ENCODE measurements around the gene WIPF3.

WIPF3 gene

GRCh38 chr7:29859524-29860185 is 53.3 kb downstream of the WIPF3 start:
- H3K4me3 ChIP-seq (ENCODE audit: low read depth, low read length), result no peak overlapping the region
- 0 out of 2 replicates have a peak, but pooled peaks cover 3% of the 10 kb centered on the region for H3K27me3 ChIP-seq
- H3K4me1 ChIP-seq, result no peaks in the 10 kb centered on the region
- no peak for DNase-seq
- H3K9me3 ChIP-seq, result no peaks in the 10 kb centered on the region
- H3K36me3 ChIP-seq, result no peaks in the 10 kb centered on the region
- TF ChIP-seq, protein P1, sequence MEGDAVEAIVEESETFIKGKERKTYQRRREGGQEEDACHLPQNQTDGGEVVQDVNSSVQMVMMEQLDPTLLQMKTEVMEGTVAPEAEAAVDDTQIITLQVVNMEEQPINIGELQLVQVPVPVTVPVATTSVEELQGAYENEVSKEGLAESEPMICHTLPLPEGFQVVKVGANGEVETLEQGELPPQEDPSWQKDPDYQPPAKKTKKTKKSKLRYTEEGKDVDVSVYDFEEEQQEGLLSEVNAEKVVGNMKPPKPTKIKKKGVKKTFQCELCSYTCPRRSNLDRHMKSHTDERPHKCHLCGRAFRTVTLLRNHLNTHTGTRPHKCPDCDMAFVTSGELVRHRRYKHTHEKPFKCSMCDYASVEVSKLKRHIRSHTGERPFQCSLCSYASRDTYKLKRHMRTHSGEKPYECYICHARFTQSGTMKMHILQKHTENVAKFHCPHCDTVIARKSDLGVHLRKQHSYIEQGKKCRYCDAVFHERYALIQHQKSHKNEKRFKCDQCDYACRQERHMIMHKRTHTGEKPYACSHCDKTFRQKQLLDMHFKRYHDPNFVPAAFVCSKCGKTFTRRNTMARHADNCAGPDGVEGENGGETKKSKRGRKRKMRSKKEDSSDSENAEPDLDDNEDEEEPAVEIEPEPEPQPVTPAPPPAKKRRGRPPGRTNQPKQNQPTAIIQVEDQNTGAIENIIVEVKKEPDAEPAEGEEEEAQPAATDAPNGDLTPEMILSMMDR (IDR thresholded peaks at IDR 0.05; ENCODE audit: low read depth, low read length), result no peak

GRCh38 chr7:29860186-29860585 is 53.9 kb downstream of the WIPF3 start:
- TF ChIP-seq, protein P1 (IDR thresholded peaks at IDR 0.05; ENCODE audit: low read depth, low read length), result no peak
- 0 out of 2 replicates have a peak, but pooled peaks cover 3% of the 10 kb centered on the region for H3K27me3 ChIP-seq
- no peak overlapping the region for H3K4me3 ChIP-seq (ENCODE audit: low read depth, low read length)
- no peaks in the 10 kb centered on the region for H3K4me1 ChIP-seq
- no peak for DNase-seq
- no peaks in the 10 kb centered on the region for H3K9me3 ChIP-seq
- no peaks in the 10 kb centered on the region for H3K36me3 ChIP-seq

GRCh38 chr7:29861884-29862283 is 55.6 kb downstream of the WIPF3 start:
- no peak for DNase-seq
- Histone ChIP-seq H3K36me3 (no peaks in the 10 kb centered on the region), H3K4me1 (no peaks in the 10 kb centered on the region)

DNA sequence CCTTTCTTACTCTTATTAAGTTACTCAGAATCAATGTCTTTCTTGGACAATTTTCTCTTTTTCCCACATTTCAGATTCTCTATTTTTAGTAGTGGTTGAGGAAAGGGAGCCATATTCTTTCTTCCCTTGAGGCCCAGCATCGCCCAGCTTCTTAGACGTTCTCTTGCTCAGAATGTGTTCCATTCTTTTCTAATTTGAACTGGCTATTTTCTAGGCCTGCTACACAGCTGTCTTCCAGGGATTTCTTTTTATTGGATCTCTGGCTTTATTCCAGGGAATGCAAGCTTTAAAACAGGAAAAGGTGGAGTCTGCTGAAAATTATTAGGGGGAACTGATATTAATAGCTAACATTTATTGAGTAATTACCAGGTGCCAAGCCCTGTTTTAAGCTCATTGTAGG is 58.3 kb downstream of the WIPF3 start:
- Histone ChIP-seq H3K4me3 (ENCODE audit: low read depth, low read length) (no peak overlapping the region), H3K36me3 (no peaks in the 10 kb centered on the region), H3K9me3 (no peaks in the 10 kb centered on the region), H3K4me1 (no peaks in the 10 kb centered on the region), H3K27me3 (no peaks in the 10 kb centered on the region)
- no peak for DNase-seq
- TF ChIP-seq, protein P1 (IDR thresholded peaks at IDR 0.05; ENCODE audit: low read depth, low read length), result no peak

More at GRCh38 chr7:29861884-29862283, 55.6 kb downstream of the WIPF3 start:
- H3K9me3 ChIP-seq, result no peaks in the 10 kb centered on the region
- no peak overlapping the region for H3K4me3 ChIP-seq (ENCODE audit: low read depth, low read length)
- 0 out of 2 replicates have a peak, but pooled peaks cover 2% of the 10 kb centered on the region for H3K27me3 ChIP-seq
- TF ChIP-seq, protein P1 (IDR thresholded peaks at IDR 0.05; ENCODE audit: low read depth, low read length), result no peak

GRCh38 chr7:29865526-29865925 is 59.2 kb downstream of the WIPF3 start:
- H3K36me3 ChIP-seq, result no peaks in the 10 kb centered on the region
- no peaks in the 10 kb centered on the region for H3K27me3 ChIP-seq
- H3K4me3 ChIP-seq (ENCODE audit: low read depth, low read length), result no peak overlapping the region
- H3K4me1 ChIP-seq, result no peaks in the 10 kb centered on the region
- DNase-seq, result no peak
- no peaks in the 10 kb centered on the region for H3K9me3 ChIP-seq
- TF ChIP-seq, protein P1 (IDR thresholded peaks at IDR 0.05; ENCODE audit: low read depth, low read length), result no peak

DNA sequence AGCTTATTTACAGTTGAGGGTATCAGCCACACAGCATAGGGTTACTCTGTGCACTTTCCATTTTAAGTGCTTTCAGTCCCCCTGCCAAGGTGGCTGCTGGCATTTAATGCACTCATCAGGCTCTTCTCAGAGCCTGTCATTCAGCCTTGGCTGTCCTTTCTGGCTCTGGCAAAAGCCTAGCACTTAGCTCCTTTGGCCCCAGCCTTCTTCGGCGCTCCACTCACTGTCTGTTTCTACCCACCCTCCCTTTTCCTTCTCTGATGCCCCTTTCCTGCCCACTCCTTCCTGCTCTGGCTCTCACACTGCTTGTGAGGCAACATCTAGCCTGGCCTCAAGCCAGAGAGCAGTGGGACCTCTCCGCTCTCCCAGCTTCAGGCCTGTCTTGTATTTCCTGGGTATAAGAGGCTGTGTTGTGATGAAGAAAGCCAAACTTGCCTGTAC is 60.2 kb downstream of the WIPF3 start:
- Histone ChIP-seq H3K4me1 (no peaks in the 10 kb centered on the region), H3K27me3 (0 out of 2 replicates have a peak, but pooled peaks cover 3% of the 10 kb centered on the region), H3K4me3 (ENCODE audit: low read depth, low read length) (no peak overlapping the region), H3K36me3 (no peaks in the 10 kb centered on the region), H3K9me3 (no peaks in the 10 kb centered on the region)
- TF ChIP-seq, protein P1 (IDR thresholded peaks at IDR 0.05; ENCODE audit: low read depth, low read length), result no peak
- no peak for DNase-seq

All from BE2C (cell line).